ENCODE data around the gene AVL9.

DNA sequence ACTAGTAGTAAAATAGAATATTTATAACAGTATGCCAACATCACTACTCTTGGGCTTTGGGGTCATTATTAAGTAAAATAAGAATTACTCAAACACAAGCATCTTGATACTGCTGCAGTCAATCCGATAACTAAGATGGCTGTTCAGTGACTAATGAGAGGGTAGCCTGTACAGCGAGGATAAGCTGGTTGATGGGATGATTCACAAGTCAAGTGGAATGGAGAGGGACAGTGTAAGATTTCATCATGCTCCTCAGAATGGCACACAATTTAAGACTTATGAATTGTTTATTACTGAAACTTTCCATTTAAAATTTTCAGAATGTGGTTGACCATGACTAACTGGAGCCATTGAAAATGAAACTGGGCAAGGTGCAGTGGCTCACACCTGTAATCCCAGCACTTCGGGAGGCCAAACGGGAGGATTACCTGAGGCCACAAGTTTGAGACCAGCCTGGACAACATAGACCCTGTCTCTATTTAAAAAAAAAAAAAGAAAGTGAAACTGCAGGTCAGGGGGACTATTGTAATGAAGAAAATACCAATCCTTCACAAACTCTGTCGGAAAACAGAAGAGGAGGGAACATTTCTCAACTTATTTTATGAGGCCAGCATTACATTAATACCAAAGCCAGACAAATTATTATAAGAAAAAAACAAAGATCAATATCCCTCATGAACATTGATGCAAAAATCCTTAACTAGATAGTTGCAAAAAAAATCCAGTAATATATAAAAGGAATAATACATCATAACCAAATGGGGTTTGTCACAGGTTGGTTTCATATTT lies 11.2 kb downstream of the AVL9 start:
- no peak for TF ChIP-seq CTCF (IDR thresholded peaks at IDR 0.05; ENCODE audit: insufficient read depth, low read length)
- no peak for TF ChIP-seq GABPA (IDR thresholded peaks at IDR 0.05; ENCODE audit: low read depth)
